ENCODE data around the gene HOATZ.

Gene HOATZ

DNA sequence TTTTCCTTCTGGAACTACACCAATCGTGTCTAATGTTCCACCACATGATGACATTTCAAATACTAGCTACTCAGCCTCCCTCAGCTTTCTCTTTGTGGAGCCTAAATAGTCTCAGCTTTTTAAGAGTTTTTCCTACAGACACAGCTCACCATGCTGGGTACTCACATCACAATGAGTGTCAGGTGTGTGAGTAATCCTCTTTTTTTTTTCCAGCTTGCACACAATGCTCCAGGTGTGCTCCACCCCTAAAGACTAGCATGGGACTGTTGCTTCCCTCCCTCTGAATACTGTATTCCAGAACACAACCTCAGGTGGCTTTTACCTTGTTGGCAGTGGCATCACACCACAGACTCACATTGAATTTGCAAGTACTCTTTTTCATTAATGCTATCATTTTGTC is 14.1 kb upstream of the HOATZ start:
- DNase-seq (ENCODE audit: extremely low read depth, low read depth), result no peak
- TF ChIP-seq, protein P1, sequence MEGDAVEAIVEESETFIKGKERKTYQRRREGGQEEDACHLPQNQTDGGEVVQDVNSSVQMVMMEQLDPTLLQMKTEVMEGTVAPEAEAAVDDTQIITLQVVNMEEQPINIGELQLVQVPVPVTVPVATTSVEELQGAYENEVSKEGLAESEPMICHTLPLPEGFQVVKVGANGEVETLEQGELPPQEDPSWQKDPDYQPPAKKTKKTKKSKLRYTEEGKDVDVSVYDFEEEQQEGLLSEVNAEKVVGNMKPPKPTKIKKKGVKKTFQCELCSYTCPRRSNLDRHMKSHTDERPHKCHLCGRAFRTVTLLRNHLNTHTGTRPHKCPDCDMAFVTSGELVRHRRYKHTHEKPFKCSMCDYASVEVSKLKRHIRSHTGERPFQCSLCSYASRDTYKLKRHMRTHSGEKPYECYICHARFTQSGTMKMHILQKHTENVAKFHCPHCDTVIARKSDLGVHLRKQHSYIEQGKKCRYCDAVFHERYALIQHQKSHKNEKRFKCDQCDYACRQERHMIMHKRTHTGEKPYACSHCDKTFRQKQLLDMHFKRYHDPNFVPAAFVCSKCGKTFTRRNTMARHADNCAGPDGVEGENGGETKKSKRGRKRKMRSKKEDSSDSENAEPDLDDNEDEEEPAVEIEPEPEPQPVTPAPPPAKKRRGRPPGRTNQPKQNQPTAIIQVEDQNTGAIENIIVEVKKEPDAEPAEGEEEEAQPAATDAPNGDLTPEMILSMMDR (IDR thresholded peaks at IDR 0.05; ENCODE audit: low read depth, low read length), result no peak

DNA sequence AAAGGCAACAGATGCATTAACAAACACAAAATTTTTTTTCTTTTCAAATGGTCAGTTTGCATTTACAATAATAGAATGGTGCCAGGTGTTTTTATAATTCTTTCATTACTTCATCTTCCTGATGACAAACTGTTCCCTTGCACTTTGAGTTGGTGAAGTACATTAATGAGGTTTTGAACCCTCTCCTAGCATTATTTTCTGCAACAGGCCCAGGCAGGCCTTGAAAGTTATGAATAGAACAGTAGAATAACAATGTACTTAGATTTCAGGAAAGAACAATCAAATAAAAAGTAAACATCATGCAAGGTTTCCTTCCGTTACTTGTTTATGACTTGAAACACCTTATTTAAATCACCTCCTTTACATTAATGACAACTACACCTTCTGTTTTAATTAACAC is 12.0 kb upstream of the HOATZ start:
- DNase-seq (ENCODE audit: extremely low read depth, low read depth), result no peak
- TF ChIP-seq, protein P1 (IDR thresholded peaks at IDR 0.05; ENCODE audit: low read depth, low read length), result no peak

DNA sequence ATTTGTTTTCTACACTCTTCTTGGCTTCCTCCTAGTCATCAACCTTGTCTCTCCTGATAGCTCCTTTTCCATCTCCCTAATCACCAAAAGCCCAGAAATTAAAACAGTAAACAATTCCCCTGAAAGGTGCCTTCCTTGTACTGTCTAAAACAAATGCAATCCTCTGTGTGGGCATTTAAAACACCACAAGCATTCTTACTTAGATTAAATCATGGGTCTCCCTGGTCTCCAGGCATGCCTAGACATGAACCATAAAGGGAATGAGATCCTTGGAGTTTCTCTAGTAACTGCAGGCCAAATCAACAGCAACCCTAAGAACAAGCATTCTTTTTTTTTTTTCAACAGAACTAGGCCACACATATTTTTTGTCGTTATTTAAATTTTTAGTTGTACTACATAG is 4.3 kb upstream of the HOATZ start:
- no peak for DNase-seq (ENCODE audit: extremely low read depth, low read depth)
- TF ChIP-seq, protein P1 (IDR thresholded peaks at IDR 0.05; ENCODE audit: low read depth, low read length), result no peak

DNA sequence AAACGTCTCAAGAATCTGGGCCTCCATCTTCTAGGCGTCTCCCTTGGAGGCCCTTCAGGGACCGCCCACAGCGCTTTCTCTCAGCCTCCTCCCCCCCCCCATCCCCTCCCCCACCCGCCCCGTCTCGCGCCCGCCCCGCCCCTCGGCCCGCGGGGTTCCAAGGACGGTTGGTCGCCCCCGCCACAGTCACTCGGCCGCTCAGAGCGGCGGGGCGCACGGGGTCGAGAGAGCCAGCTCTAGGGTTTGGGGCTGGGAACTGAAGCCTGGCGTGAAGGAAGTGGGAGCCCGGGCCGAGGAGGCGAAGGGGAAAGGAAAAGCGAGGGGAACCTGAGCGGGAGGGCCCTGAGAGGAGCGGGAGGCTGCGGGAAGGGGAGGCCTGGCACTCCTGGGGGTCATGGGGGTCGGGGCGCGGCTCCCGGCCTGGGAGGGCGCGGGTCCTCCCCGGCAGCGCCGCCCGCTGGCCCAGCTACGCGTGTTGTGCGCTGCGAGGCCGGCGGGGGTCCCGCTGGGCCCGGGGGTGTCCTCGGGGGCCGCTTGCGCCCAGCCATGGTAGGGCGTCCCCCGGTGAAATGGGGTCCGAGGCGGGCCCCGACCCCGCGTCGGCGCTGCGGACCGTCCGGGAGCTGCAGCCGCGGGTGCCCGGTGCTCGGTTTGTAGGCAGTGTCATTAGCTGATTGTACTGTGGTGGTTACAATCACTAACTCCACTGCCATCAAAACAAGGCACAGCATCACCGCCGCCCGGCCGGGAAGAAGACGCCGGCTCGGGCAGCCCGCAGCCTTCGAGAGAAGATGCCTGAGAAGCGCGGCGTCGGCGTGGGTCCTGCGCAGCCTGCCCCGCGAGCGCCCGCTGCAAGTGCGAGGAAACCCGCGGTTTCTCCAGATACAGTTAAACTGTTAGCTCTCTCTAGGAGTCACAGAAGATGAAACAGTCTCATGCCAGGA is 2.0 kb upstream of the HOATZ start, which contains the start of gene BTG4:
Gene BTG4, minus strand, starts transcription at position 91 of the 944 bp plus-strand sequence. CDS start 13,610 bp downstream, outside the sequence.
- no peak for DNase-seq (ENCODE audit: extremely low read depth, low read depth)
- TF ChIP-seq, protein P1 (IDR thresholded peaks at IDR 0.05; ENCODE audit: low read depth, low read length), result no peak

DNA sequence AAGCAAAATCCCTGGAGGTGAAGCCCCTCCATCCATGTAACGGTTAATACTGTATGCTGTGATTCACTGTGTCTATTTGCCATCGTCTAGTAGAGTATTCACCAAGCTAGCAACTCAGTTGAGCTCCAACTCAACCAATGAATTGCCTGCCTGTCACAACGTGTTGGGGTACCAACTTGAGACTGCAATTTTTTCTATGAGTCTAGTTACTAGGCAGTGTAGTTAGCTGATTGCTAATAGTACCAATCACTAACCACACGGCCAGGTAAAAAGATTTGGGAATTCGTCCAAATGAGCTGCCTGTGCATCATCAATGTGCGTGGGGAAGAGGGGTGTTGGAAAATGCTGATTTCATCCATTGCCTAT is 1.4 kb upstream of the HOATZ start:
- no peak for DNase-seq (ENCODE audit: extremely low read depth, low read depth)
- TF ChIP-seq, protein P1 (IDR thresholded peaks at IDR 0.05; ENCODE audit: low read depth, low read length), result no peak

DNA sequence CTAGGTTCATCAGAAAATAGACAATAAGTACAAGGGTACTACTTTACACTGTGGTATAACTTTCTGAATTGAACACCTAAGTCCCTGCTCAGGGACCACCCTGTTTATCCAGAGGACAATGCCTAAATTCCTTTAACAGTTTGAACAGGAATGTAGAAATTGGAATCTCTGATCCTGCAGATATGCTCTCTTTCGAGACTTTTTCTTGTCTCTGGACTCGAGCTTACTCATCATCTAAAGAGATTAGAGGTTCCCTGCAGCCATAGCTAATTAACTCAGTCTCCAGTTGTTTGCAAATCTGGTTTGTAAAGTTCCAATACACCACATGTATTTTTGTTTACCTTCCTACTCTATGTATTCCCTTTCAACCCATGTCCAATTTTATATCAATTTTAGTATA is 1.0 kb downstream of the HOATZ start:
- TF ChIP-seq, protein P1 (IDR thresholded peaks at IDR 0.05; ENCODE audit: low read depth, low read length), result no peak
- DNase-seq (ENCODE audit: extremely low read depth, low read depth), result no peak

DNA sequence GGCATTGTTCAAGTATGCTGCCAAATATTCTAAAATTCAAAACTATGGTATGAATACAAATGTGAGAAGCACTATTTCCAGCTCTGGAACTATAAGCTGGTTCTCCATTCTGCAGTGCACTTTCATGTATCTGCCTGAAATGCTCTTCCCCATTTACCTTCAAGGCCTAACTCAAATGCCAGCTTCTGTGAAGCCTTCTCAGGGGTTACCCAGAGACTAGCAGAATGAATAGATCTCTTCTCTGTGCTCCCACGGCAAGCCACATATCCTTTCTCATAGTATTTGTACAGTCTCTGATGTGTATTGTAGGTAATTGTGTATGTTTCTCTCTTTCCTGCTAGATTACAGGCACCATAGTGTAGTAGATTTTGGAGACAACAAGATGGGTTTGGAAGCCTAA is 4.1 kb downstream of the HOATZ start:
- TF ChIP-seq, protein P1 (IDR thresholded peaks at IDR 0.05; ENCODE audit: low read depth, low read length), result no peak
- no peak for DNase-seq (ENCODE audit: extremely low read depth, low read depth)

Measured in AG09319 (cell line).